Neural cell (in vitro differentiated cells): Measurements from ENCODE around the gene RNF13. TPM values are rescaled to one million over a fixed set of nuclear protein-coding genes. Genes with fewer than 3 reads are reported as not detected.

Experiments used
- H2AFZ ChIP-seq: fragments of 200-600, 300-800 bp; sonication (generic), shearing (Covaris generic); 2 replicates; pipeline ENCODE4 v1.6.0; 2014; ENCODE audit warnings: low read depth, mild to moderate bottlenecking, antibody characterized with exemption, low read length, moderate library complexity
- H3F3A ChIP-seq: fragments of 200-600 bp; shearing (Covaris generic); 2 replicates; pipeline ENCODE4 v1.6.1; 2016; ENCODE audit warnings: mild to moderate bottlenecking, moderate library complexity, mixed read lengths, antibody characterized with exemption, low read length; ENCODE audit not compliant: insufficient read depth, poor library complexity, severe bottlenecking
- H3K27ac ChIP-seq: fragments of 200-600, 300-800 bp; sonication (generic), shearing (Covaris generic); 2 replicates; pipeline ENCODE4 v1.5.1; 2014; ENCODE audit warnings: mild to moderate bottlenecking, low read length, moderate library complexity
- H3K27me3 ChIP-seq: fragments of 300-800, 200-600 bp; sonication (generic), shearing (Covaris generic); 2 replicates; pipeline ENCODE4 v1.6.0; 2014; ENCODE audit warnings: mild to moderate bottlenecking, low read depth, low read length, moderate library complexity; ENCODE audit not compliant: insufficient read depth
- H3K36me3 ChIP-seq: fragments of 300-800, 200-600 bp; sonication (generic), shearing (Covaris generic); 2 replicates; pipeline ENCODE4 v1.5.1; 2014; ENCODE audit warnings: mild to moderate bottlenecking, antibody characterized with exemption, low read length, moderate library complexity; ENCODE audit not compliant: insufficient read depth
- H3K4me2 ChIP-seq: fragments of 300-800, 200-600 bp; sonication (generic), shearing (Covaris generic); 2 replicates; pipeline ENCODE4 v1.6.0; 2014; ENCODE audit warnings: mild to moderate bottlenecking, low read length
- H3K4me3 ChIP-seq: fragments of 300-800, 200-600 bp; sonication (generic), shearing (Covaris generic); 2 replicates; pipeline ENCODE4 v1.5.1; 2014; ENCODE audit warnings: mild to moderate bottlenecking, low read length, moderate library complexity
- H3K79me2 ChIP-seq: fragments of 200-600 bp; shearing (Covaris generic); replicated peaks from 2 replicates; pipeline ENCODE4 v1.6.0; 2014; ENCODE audit warnings: mild to moderate bottlenecking, low read length, moderate library complexity; ENCODE audit not compliant: insufficient read depth
- H3K9ac ChIP-seq: fragments of 300-800, 200-600 bp; sonication (generic), shearing (Covaris generic); 2 replicates; pipeline ENCODE4 v1.6.1; 2016; ENCODE audit warnings: mild to moderate bottlenecking, low read length, mixed read lengths
- H3K9me2 ChIP-seq: fragments of 200-600 bp; shearing (Covaris generic); 2 replicates; pipeline ENCODE4 v1.6.1; 2016; ENCODE audit warnings: mild to moderate bottlenecking, low read length, mixed read lengths; ENCODE audit not compliant: insufficient read depth
- H3K9me3 ChIP-seq: fragments of 200-600, 300-800 bp; sonication (generic), shearing (Covaris generic); 2 replicates; pipeline ENCODE4 v1.6.1; 2016; ENCODE audit warnings: mild to moderate bottlenecking, mixed run types, low read length, moderate library complexity, mixed read lengths
- H4K20me1 ChIP-seq: fragments of 200-600 bp; shearing (Covaris generic); 2 replicates; pipeline ENCODE4 v1.6.1; 2016; ENCODE audit warnings: mild to moderate bottlenecking, mixed run types; ENCODE audit not compliant: insufficient read depth
- EP300 ChIP-seq: fragments of 450-650 bp; conservative IDR thresholded peaks from 2 replicates; pipeline ENCODE4 v1.6.1; 2014; ENCODE audit warnings: antibody characterized with exemption, mild to moderate bottlenecking, moderate library complexity; ENCODE audit not compliant: poor library complexity, severe bottlenecking
- EZH2 ChIP-seq: fragments of 200-600, 300-800 bp; shearing (Covaris generic), sonication (generic); IDR thresholded peaks from 2 replicates; pipeline ENCODE4 v1.6.1; 2014; ENCODE audit warnings: antibody characterized with exemption, low read length, borderline replicate concordance, mild to moderate bottlenecking; ENCODE audit not compliant: insufficient read depth, poor library complexity, severe bottlenecking
- MXI1 ChIP-seq: fragments of 450-650 bp; conservative IDR thresholded peaks from 2 replicates; pipeline ENCODE4 v1.6.1; 2014; ENCODE audit warnings: antibody characterized with exemption, mild to moderate bottlenecking; ENCODE audit not compliant: poor library complexity, severe bottlenecking
- POLR2AphosphoS5 ChIP-seq: IDR thresholded peaks from 2 replicates; pipeline ENCODE4 v1.6.1; 2012
- RAD21 ChIP-seq: fragments of 450-650 bp; conservative IDR thresholded peaks from 2 replicates; pipeline ENCODE4 v1.6.1; 2014; ENCODE audit warnings: antibody characterized with exemption, mild to moderate bottlenecking, moderate library complexity
- SMC3 ChIP-seq: fragments of 450-650 bp; conservative IDR thresholded peaks from 2 replicates; pipeline ENCODE4 v1.6.1; 2014; ENCODE audit warnings: antibody characterized with exemption, mild to moderate bottlenecking, moderate library complexity; ENCODE audit not compliant: poor library complexity
- TAF1 ChIP-seq: IDR thresholded peaks from 2 replicates; pipeline ENCODE4 v1.6.1; 2012; ENCODE audit warnings: low read depth
- polyA plus RNA-seq: library from polyadenylated mRNA; depleted of rRNA; stranded (reverse); fragments of >200 nt; gene quantifications from 2 replicates; pipeline ENCODE4 v1.2.3, GENCODE V29; 2014
- TF ChIP-seq, protein P1 (sequence below): fragments of 450-650 bp; IDR thresholded peaks from 2 replicates; pipeline ENCODE4 v1.5.1; 2014; ENCODE audit warnings: antibody characterized with exemption, mild to moderate bottlenecking, moderate library complexity; ENCODE audit not compliant: poor library complexity, severe bottlenecking
- TF ChIP-seq, protein P2 (sequence below): IDR thresholded peaks from 2 replicates; pipeline ENCODE4 v1.6.1; 2012; ENCODE audit warnings: borderline replicate concordance

RNF13 gene
- polyA plus RNA-seq, 1 donor from 2014 or later = 52.3 TPM

- Histone ChIP-seq H3K27me3 (no peaks in the 10 kb centered on the region), H3K4me3 (no peak overlapping the region), H3K9me2 (no peaks in the 10 kb centered on the region), H3K79me2 (no peaks in the 10 kb centered on the region), H3F3A (no peaks in the 10 kb centered on the region), H2AFZ (no peak overlapping the region), H3K36me3 (no peaks in the 10 kb centered on the region), H4K20me1 (no peaks in the 10 kb centered on the region), H3K4me2 (no peak overlapping the region), H3K27ac (no peak overlapping the region), H3K9me3 (no peaks in the 10 kb centered on the region), H3K9ac (no peak overlapping the region)
- TF ChIP-seq RAD21 (no peak), EP300 (no peak), MXI1 (no peak), SMC3 (no peak), POLR2AphosphoS5 (no peak), TAF1 (no peak), EZH2 (no peak)
- TF ChIP-seq, protein P1, sequence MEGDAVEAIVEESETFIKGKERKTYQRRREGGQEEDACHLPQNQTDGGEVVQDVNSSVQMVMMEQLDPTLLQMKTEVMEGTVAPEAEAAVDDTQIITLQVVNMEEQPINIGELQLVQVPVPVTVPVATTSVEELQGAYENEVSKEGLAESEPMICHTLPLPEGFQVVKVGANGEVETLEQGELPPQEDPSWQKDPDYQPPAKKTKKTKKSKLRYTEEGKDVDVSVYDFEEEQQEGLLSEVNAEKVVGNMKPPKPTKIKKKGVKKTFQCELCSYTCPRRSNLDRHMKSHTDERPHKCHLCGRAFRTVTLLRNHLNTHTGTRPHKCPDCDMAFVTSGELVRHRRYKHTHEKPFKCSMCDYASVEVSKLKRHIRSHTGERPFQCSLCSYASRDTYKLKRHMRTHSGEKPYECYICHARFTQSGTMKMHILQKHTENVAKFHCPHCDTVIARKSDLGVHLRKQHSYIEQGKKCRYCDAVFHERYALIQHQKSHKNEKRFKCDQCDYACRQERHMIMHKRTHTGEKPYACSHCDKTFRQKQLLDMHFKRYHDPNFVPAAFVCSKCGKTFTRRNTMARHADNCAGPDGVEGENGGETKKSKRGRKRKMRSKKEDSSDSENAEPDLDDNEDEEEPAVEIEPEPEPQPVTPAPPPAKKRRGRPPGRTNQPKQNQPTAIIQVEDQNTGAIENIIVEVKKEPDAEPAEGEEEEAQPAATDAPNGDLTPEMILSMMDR = no peak
- TF ChIP-seq, protein P2, sequence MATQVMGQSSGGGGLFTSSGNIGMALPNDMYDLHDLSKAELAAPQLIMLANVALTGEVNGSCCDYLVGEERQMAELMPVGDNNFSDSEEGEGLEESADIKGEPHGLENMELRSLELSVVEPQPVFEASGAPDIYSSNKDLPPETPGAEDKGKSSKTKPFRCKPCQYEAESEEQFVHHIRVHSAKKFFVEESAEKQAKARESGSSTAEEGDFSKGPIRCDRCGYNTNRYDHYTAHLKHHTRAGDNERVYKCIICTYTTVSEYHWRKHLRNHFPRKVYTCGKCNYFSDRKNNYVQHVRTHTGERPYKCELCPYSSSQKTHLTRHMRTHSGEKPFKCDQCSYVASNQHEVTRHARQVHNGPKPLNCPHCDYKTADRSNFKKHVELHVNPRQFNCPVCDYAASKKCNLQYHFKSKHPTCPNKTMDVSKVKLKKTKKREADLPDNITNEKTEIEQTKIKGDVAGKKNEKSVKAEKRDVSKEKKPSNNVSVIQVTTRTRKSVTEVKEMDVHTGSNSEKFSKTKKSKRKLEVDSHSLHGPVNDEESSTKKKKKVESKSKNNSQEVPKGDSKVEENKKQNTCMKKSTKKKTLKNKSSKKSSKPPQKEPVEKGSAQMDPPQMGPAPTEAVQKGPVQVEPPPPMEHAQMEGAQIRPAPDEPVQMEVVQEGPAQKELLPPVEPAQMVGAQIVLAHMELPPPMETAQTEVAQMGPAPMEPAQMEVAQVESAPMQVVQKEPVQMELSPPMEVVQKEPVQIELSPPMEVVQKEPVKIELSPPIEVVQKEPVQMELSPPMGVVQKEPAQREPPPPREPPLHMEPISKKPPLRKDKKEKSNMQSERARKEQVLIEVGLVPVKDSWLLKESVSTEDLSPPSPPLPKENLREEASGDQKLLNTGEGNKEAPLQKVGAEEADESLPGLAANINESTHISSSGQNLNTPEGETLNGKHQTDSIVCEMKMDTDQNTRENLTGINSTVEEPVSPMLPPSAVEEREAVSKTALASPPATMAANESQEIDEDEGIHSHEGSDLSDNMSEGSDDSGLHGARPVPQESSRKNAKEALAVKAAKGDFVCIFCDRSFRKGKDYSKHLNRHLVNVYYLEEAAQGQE = no peak
These were observed 11.8 kb upstream of the RNF13 start for GRCh38 chr3:149801195-149801594.

DNA sequence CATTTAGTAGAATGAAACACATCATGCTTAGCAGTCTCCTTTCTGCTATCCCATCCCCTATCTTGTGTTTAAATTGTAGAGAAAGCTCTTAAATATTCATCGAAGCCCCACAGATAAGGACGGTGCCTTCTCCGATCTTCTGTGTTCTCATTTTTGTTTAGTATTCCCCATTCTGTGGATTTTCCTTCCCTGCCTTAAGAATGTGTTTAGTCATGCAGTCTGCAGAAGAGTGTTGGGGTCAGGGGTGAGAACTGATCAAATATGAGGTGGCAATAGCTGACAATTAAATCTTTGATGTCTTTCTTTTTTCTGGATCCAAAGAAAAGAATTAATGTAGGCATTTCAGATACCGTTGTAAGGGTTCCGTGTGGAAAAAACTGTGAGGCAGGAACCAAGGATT lies 11.4 kb upstream of the RNF13 start:
- no peaks in the 10 kb centered on the region for H3K9me2 ChIP-seq
- no peaks in the 10 kb centered on the region for H4K20me1 ChIP-seq
- no peak overlapping the region for H3K9ac ChIP-seq
- no peaks in the 10 kb centered on the region for H3F3A ChIP-seq
- H3K27me3 ChIP-seq = no peaks in the 10 kb centered on the region
- no peaks in the 10 kb centered on the region for H3K79me2 ChIP-seq
- H3K9me3 ChIP-seq = no peaks in the 10 kb centered on the region
- no peak overlapping the region for H3K4me3 ChIP-seq
- H3K4me2 ChIP-seq = no peak overlapping the region
- H2AFZ ChIP-seq = no peak overlapping the region
- no peak overlapping the region for H3K27ac ChIP-seq
- TF ChIP-seq TAF1 = no peak
- TF ChIP-seq, protein P1 = no peak
- TF ChIP-seq MXI1 = no peak
- TF ChIP-seq, protein P2 = no peak
- TF ChIP-seq EZH2 = no peak
- TF ChIP-seq SMC3 = no peak
- TF ChIP-seq POLR2AphosphoS5 = no peak
- H3K36me3 ChIP-seq = no peaks in the 10 kb centered on the region
